PC-3 (cell line): Measurements from ENCODE around the gene RNASEL.

Source experiments
- CTCF ChIP-seq: fragments of 300-600 bp; sonication (generic); conservative IDR thresholded peaks from 2 replicates; pipeline ENCODE4 v1.5.1; 2017; ENCODE audit warnings: antibody characterized with exemption, low read depth, mild to moderate bottlenecking, low read length
- EZH2 ChIP-seq: fragments of 300-600 bp; sonication (generic); IDR thresholded peaks from one replicate; pipeline ENCODE4 v1.6.1; 2017; ENCODE audit warnings: antibody characterized with exemption, mild to moderate bottlenecking, low read length; ENCODE audit not compliant: unreplicated experiment
- EZH2phosphoT487 ChIP-seq: fragments of 300-600 bp; sonication (generic); IDR thresholded peaks from 2 replicates; pipeline ENCODE4 v1.6.1; 2018; ENCODE audit warnings: mild to moderate bottlenecking, antibody characterized with exemption, low read length, borderline replicate concordance

DNA sequence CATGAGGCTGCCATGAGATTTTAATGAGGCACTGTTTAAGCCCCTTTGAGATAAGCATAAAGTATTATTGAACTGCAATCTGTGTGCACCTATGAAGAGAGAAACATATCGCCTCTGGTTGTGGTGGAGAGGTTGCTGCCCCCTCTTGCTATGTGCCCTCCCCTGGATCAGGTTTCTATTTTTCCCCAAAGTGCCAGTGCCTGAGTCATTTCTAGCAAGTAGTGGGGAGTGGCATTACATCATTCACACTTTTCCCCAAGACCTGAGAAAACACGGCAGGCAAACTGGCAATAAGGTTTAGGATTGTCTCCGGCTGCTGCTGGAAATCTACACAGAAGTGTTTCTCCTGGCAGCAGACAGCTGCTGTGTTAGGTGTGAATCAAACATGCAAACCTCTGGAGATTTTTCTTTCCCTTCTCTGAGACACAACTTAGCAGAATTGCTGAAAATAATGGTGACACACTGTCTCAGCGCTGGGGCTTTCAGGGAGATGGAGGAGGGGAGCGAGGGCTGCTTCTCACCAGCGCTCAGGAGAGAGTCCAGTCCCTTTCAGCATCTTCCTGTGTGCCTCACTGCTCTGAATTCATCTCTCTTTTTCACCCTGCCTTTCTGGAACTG is 28.8 kb upstream of the RNASEL start:
- TF ChIP-seq CTCF (no peak), EZH2 (no peak), EZH2phosphoT487 (no peak)
